ENCODE results near the gene SLC48A1. TPM values are rescaled to one million over a fixed set of nuclear protein-coding genes. Genes with fewer than 3 reads are reported as not detected.

SLC48A1 gene
- total and polyA plus RNA-seq, 8 donors, result 2.3 to 29.0 (median 13.7) TPM

GRCh38 chr12:47819896-47820630 lies 47.0 kb downstream of the SLC48A1 start, which contains the start of gene HDAC7:
TSS of gene HDAC7 (minus strand) at chr12:47819903. CDS start at chr12:47819785, 118 bp downstream.
- intact Hi-C loops (cut with DNase I; ENCODE audit: low total_unique reads), result no loop called here
- Histone ChIP-seq H3K27me3 (no peaks in the 10 kb centered on the region), H3K27ac (peak within 1 kb of the TSS; percentile 95 to 99 (median 98)), H3K9me3 (no peaks in the 10 kb centered on the region), H3K4me1 (peaks cover 80 to 90% (median 87%) of the 10 kb centered on the region in 4 donors), H3K4me3 (peak within 1 kb of the TSS; percentile 58 to 84 (median 68)), H3K36me3 (no peaks in the 10 kb centered on the region)
- no peak for TF ChIP-seq POLR2A (IDR thresholded peaks at IDR 0.05)
- TF ChIP-seq POLR2AphosphoS5 (IDR thresholded peaks at IDR 0.05), result peak in 2 of 3 donors; percentile 81 to 87
- peak; percentile 84 to 95 for DNase-seq
- WGBS, 5 donors, result 0 to 1% (median 0%) methylated on average over 42 to 58 of the region's 58 CpGs

- DNase-seq, result peak; percentile 72 to 95
- 23 to 35% (median 33%) methylated on average over 16 to 17 of the region's 17 CpGs for WGBS, 5 donors
- intact Hi-C loops (cut with DNase I; ENCODE audit: low total_unique reads), result no loop called here
- peak overlapping the region; percentile 95 to 99 (median 98) for H3K27ac ChIP-seq
- TF ChIP-seq POLR2AphosphoS5 (IDR thresholded peaks at IDR 0.05), result peak; percentile 65 to 84 (median 82)
- no peak for TF ChIP-seq POLR2A (IDR thresholded peaks at IDR 0.05)
- H3K36me3 ChIP-seq, result no peaks in the 10 kb centered on the region
- H3K4me3 ChIP-seq, result peak overlapping the region; percentile 58 to 84 (median 68)
- no peaks in the 10 kb centered on the region for H3K27me3 ChIP-seq
- H3K4me1 ChIP-seq, result peaks cover 80 to 90% (median 87%) of the 10 kb centered on the region in 4 donors
- no peaks in the 10 kb centered on the region for H3K9me3 ChIP-seq
These were observed 47.8 kb downstream of the SLC48A1 start for GRCh38 chr12:47820631-47821345.

- intact Hi-C loops (cut with DNase I; ENCODE audit: low total_unique reads), result no loop called here
- TF ChIP-seq POLR2A (IDR thresholded peaks at IDR 0.05) (no peak), POLR2AphosphoS5 (IDR thresholded peaks at IDR 0.05) (no peak), CTCF (IDR thresholded peaks at IDR 0.05) (no peak), EP300 (IDR thresholded peaks at IDR 0.05) (no peak)
- Histone ChIP-seq H3K9me3 (no peaks in the 10 kb centered on the region), H3K27ac (peak overlapping the region; percentile 64 to 99 (median 98)), H3K36me3 (no peaks in the 10 kb centered on the region), H3K4me1 (peaks cover 80 to 90% (median 87%) of the 10 kb centered on the region in 4 donors), H3K4me3 (no peak overlapping the region), H3K27me3 (no peaks in the 10 kb centered on the region)
- no peak for DNase-seq
- 82 to 91% (median 88%) methylated on average over 4 of the region's 4 CpGs for WGBS, 5 donors
These were observed 48.3 kb downstream of the SLC48A1 start for GRCh38 chr12:47821346-47821706.

- Histone ChIP-seq H3K27ac (peak overlapping the region; percentile 49 to 99 (median 98)), H3K27me3 (no peaks in the 10 kb centered on the region), H3K4me1 (peaks cover 73 to 90% (median 83%) of the 10 kb centered on the region in 4 donors), H3K4me3 (no peak overlapping the region), H3K36me3 (no peaks in the 10 kb centered on the region), H3K9me3 (no peaks in the 10 kb centered on the region)
- TF ChIP-seq EP300 (IDR thresholded peaks at IDR 0.05), result no peak
- no peak for TF ChIP-seq POLR2AphosphoS5 (IDR thresholded peaks at IDR 0.05)
- TF ChIP-seq POLR2A (IDR thresholded peaks at IDR 0.05), result no peak
- TF ChIP-seq CTCF (IDR thresholded peaks at IDR 0.05), result no peak
- no peak for DNase-seq
- WGBS, 5 donors, result 38 to 68% (median 41%) methylated on average over 2 of the region's 2 CpGs
- intact Hi-C loops (cut with DNase I; ENCODE audit: low total_unique reads), result no loop called here
These were observed 49.4 kb downstream of the SLC48A1 start for GRCh38 chr12:47822401-47822800.

- DNase-seq, result no peak
- Histone ChIP-seq H3K27me3 (no peaks in the 10 kb centered on the region), H3K27ac (peak overlapping the region; percentile 49 to 99 (median 98)), H3K4me1 (peaks cover 72 to 90% (median 82%) of the 10 kb centered on the region in 4 donors), H3K4me3 (no peak overlapping the region), H3K36me3 (no peaks in the 10 kb centered on the region), H3K9me3 (no peaks in the 10 kb centered on the region)
- intact Hi-C loops (cut with DNase I; ENCODE audit: low total_unique reads), result no loop called here
- TF ChIP-seq EP300 (IDR thresholded peaks at IDR 0.05) (no peak), CTCF (IDR thresholded peaks at IDR 0.05) (no peak), POLR2AphosphoS5 (IDR thresholded peaks at IDR 0.05) (no peak)
- 66 to 82% (median 73%) methylated on average over 3 of the region's 3 CpGs for WGBS, 5 donors
These were observed 49.8 kb downstream of the SLC48A1 start for GRCh38 chr12:47822863-47823262.
